Central memory CD8-positive, alpha-beta T cell (primary cell): Measurements from ENCODE around the gene DIMT1.
A peak's percentile ranks its signal among the peaks of the same experiment; 100 is the strongest.

ENCODE experiments used
- ATAC-seq: fragments of 150-1000 bp; cut with Tn5 transposase; replicated peaks from 2 replicates; pipeline ENCODE4 v1.10.0; 2022; ENCODE audit warnings: mild to moderate bottlenecking, moderate FRiP score, moderate number of reproducible peaks; ENCODE audit not compliant: poor library complexity, severe bottlenecking; ENCODE audit errors: extremely low read depth
- DNase-seq, 2 donors: peaks; one replicate each; pipeline ENCODE4 v3.0.0; 2021; ENCODE audit warnings: low spot score in 2 of 2
- H3K27ac Mint-ChIP-seq: one replicate; pipeline ENCODE4 v1.8.0; 2022; ENCODE audit warnings: low read depth, mild to moderate bottlenecking, moderate library complexity, mixed read lengths
- H3K27me3 Mint-ChIP-seq: one replicate; pipeline ENCODE4 v1.8.0; 2022; ENCODE audit warnings: mixed read lengths
- H3K36me3 Mint-ChIP-seq: one replicate; pipeline ENCODE4 v1.8.0; 2022; ENCODE audit warnings: mild to moderate bottlenecking, moderate library complexity, mixed read lengths; ENCODE audit not compliant: insufficient read depth
- H3K4me1 Mint-ChIP-seq: one replicate; pipeline ENCODE4 v1.8.0; 2022; ENCODE audit warnings: mixed read lengths
- H3K4me3 Mint-ChIP-seq: one replicate; pipeline ENCODE4 v1.8.0; 2022; ENCODE audit warnings: mild to moderate bottlenecking, moderate library complexity, mixed read lengths
- H3K9me3 Mint-ChIP-seq: one replicate; pipeline ENCODE4 v1.8.0; 2022; ENCODE audit warnings: mixed read lengths

Gene DIMT1

DNA sequence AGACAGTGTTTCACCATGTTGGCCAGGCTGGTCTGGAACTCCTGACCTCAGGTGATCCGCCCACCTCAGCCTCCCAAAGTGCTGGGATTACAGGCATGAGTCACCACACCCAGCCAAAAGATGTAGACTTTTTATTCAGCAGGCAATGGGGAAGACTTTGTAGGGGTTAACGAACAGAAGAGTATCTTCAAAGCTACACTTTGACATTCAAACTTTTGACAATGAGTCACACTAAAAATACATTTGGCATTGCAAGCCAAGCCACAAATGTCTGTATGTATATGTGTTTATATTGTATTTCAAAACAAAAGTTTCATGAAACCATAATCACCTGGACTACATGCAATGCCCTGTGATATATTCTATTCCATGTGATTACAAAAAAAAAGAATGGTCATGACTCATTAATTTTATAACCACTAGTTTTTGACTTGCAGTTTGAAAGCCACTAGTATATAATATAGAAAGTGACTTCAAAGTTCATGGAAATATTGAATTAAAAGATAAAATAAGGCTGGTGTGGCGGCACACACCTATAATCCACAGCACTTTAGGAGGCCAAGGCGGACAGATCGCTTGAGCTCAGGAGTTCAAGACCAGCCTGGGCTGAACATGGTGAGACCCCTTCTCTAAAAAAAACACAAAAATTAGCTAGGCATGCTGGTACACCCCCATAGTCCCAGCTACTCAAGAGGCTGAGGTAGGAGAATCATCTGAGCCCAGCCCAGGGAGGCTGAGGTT, 8.3 kb downstream of the DIMT1 start:
- no peak for DNase-seq
- Mint-ChIP-seq H3K4me3 (no peak overlapping the region), H3K4me1 (peaks cover 6% of the 10 kb centered on the region), H3K36me3 (peaks cover 52% of the 10 kb centered on the region), H3K9me3 (no peaks in the 10 kb centered on the region), H3K27me3 (no peaks in the 10 kb centered on the region), H3K27ac (peak overlapping the region; percentile 65)
- ATAC-seq: no peak

DNA sequence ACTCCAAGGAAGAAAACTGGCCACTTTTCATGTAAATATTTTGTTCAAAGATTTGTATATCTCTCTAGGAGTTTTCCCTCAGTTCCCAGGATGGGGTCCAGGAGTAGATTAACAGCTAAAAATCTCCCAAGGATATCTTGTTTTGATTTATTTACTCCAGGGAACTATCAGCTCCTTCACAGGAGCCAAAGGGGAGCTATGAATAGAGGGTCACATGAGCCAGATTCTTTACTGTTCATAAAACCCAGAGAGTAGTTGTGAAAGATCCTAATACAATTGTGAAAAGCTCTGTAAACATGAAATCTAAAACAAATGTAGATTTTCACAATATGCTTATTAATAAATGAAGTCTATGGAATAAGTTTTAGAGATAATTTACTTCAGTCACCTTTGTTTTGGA, 16.9 kb downstream of the DIMT1 start:
- peak overlapping the region; percentile 35 for H3K27ac Mint-ChIP-seq
- no peak overlapping the region for H3K4me3 Mint-ChIP-seq
- no peaks in the 10 kb centered on the region for H3K9me3 Mint-ChIP-seq
- H3K36me3 Mint-ChIP-seq: peaks cover 68% of the 10 kb centered on the region
- DNase-seq (no peak), ATAC-seq (no peak)
- no peaks in the 10 kb centered on the region for H3K27me3 Mint-ChIP-seq
- H3K4me1 Mint-ChIP-seq: no peaks in the 10 kb centered on the region

DNA sequence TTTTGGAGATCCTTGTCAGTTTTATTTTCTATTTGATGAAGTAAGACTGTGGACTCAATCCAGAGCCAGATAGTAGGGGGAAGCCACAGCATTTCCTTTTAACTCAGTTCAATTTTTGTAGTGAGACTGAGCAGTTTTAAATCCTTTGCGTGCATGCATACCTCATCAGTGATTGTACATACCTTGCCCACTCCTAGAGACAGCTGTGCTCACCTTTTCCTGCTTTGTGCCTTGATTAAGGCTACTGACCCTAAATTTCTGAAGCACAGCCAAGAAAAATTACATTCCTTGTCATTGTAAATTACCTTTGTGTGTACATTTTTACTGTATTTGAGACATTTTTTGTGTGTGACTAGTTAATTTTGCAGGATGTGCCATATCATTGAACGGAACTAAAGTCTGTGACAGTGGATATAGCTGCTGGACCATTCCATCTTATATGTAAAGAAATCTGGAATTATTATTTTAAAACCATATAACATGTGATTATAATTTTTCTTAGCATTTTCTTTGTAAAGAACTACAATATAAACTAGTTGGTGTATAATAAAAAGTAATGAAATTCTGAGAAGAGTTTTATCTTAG, 17.8 kb downstream of the DIMT1 start:
- Mint-ChIP-seq H3K27ac (no peak overlapping the region), H3K4me1 (no peaks in the 10 kb centered on the region), H3K9me3 (no peaks in the 10 kb centered on the region), H3K27me3 (no peaks in the 10 kb centered on the region), H3K36me3 (peaks cover 72% of the 10 kb centered on the region), H3K4me3 (no peak overlapping the region)
- DNase-seq (no peak), ATAC-seq (no peak)

DNA sequence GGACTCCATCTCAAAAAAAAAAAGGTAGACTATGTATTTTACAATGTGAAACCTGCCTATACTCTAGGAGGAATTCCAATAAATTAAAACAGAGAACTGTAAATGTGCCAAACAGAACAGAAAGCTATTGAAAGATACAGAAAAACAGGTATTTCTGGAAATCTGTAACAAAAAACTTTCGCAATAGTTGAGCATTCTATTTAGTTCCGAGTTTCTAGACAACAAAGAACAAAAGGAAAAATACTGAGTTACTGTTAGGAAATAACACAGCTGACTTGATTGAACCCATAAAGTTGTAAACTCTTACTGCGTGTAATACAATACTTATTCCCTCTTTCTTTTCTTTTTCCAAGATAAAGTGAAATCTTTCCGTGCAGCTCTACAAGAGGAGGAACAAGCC, 18.6 kb downstream of the DIMT1 start:
- DNase-seq (no peak), ATAC-seq (no peak)
- no peaks in the 10 kb centered on the region for H3K27me3 Mint-ChIP-seq
- no peak overlapping the region for H3K27ac Mint-ChIP-seq
- no peaks in the 10 kb centered on the region for H3K9me3 Mint-ChIP-seq
- peaks cover 80% of the 10 kb centered on the region for H3K36me3 Mint-ChIP-seq
- H3K4me1 Mint-ChIP-seq: peaks cover 3% of the 10 kb centered on the region
- H3K4me3 Mint-ChIP-seq: no peak overlapping the region

DNA sequence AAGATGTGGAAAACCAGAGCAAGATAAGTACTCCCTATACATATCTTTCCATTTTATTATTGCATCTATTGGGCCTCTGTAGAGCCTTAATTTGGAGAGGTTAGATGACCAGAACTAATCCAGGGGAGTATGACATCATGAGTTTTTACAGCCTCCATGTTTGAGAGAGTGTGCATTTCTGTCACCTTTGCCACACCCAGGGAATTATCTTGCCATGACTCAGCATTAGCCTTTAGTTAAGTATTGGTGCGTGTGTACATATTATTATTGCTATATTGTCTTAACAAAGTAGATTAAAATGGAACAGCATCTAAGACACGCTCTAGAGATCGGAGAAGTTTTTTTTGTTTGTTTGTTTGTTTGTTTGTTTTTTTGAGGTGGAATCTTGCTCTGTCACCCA, 27.6 kb downstream of the DIMT1 start:
- peaks cover 5% of the 10 kb centered on the region for H3K4me1 Mint-ChIP-seq
- no peaks in the 10 kb centered on the region for H3K9me3 Mint-ChIP-seq
- no peaks in the 10 kb centered on the region for H3K27me3 Mint-ChIP-seq
- no peak for ATAC-seq
- H3K27ac Mint-ChIP-seq: peak overlapping the region; percentile 35
- DNase-seq: no peak
- H3K4me3 Mint-ChIP-seq: no peak overlapping the region
- H3K36me3 Mint-ChIP-seq: peaks cover 67% of the 10 kb centered on the region

DNA sequence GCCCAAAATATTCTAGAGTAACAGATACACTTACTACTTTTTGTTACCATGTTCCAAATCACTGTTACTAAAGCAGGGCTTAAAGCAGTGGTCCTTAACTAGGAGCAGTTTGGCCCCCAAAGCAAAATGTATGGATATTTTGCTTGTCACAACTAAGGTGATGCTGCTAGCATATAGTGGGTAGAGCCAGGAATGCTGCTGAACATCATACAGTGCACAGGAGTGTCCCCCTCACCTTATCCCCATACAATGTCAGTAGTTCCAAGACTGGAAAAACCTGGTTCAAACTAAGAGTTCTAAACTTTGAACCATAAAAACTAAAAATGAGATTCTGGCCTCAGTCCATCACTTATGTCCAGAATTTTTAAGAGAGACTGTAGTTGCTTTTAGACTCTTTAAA, 28.1 kb downstream of the DIMT1 start:
- Mint-ChIP-seq H3K9me3 (no peaks in the 10 kb centered on the region), H3K27me3 (no peaks in the 10 kb centered on the region), H3K27ac (no peak overlapping the region), H3K4me3 (no peak overlapping the region), H3K4me1 (peaks cover 7% of the 10 kb centered on the region), H3K36me3 (peaks cover 63% of the 10 kb centered on the region)
- ATAC-seq (no peak), DNase-seq (no peak)

DNA sequence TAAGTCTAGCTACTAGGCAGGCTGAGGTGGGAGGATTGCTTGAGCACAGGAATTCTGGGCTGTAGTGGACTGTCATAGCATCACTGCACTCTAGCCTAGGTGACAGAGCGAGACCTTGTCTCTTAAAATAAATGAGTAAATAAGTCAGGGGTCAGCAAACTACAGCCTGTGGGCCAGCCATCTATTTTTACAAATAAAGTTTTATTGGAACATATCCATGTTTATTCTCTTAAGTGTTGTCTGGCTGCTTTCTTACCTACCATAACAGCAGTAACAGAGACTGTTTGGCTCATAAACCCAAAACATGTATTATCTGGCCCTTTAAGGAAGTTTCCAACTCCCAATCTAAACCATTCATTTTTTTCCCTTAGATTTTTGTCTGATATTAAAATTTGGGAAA, 29.6 kb downstream of the DIMT1 start:
- peaks cover 53% of the 10 kb centered on the region for H3K36me3 Mint-ChIP-seq
- H3K9me3 Mint-ChIP-seq: no peaks in the 10 kb centered on the region
- peaks cover 6% of the 10 kb centered on the region for H3K4me1 Mint-ChIP-seq
- H3K27me3 Mint-ChIP-seq: no peaks in the 10 kb centered on the region
- no peak overlapping the region for H3K4me3 Mint-ChIP-seq
- H3K27ac Mint-ChIP-seq: peak overlapping the region; percentile 35
- DNase-seq (no peak), ATAC-seq (no peak)

DNA sequence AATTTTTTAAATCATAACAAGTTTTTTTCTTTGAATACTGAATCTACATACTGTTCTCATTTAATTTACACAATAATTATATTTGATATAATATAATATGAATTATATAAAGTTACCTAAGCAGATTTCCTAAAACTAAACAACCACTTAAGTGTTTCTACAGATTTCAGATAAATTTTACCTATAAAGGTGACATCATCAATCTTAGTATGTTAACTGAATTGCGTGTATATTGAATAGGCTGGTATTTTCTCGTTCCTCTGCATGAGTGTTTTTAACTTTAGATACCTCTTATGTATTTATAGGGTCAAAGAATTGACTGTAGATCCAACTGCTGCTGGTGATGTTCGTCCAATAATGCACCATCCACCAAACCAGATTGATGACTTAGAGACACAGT, 30.3 kb downstream of the DIMT1 start:
- ATAC-seq (no peak), DNase-seq (no peak)
- H3K4me1 Mint-ChIP-seq: peaks cover 6% of the 10 kb centered on the region
- H3K4me3 Mint-ChIP-seq: no peak overlapping the region
- peaks cover 46% of the 10 kb centered on the region for H3K36me3 Mint-ChIP-seq
- no peaks in the 10 kb centered on the region for H3K27me3 Mint-ChIP-seq
- H3K9me3 Mint-ChIP-seq: no peaks in the 10 kb centered on the region
- H3K27ac Mint-ChIP-seq: peak overlapping the region; percentile 35

DNA sequence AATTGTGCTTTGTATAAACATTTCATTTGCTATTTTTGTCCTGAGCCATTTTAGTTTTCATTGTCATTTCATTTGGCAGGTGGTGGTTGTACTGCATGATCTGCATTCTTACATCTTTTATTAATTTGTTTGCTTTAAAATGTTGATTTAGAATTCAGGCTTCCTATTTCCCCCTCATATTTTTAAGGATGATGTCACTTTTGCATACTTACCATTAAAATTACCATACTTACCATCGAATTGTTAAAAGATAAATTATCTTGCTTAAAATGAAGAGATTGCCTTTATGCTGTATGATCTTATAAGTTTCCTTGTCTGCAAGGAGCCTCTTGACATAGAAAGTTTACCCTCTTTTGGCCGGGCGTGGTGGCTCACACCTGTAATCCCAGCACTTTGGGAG, 31.1 kb downstream of the DIMT1 start:
- no peaks in the 10 kb centered on the region for H3K9me3 Mint-ChIP-seq
- peak overlapping the region; percentile 14 for H3K27ac Mint-ChIP-seq
- no peaks in the 10 kb centered on the region for H3K27me3 Mint-ChIP-seq
- ATAC-seq (no peak), DNase-seq (no peak)
- no peak overlapping the region for H3K4me3 Mint-ChIP-seq
- peaks cover 42% of the 10 kb centered on the region for H3K36me3 Mint-ChIP-seq
- H3K4me1 Mint-ChIP-seq: peaks cover 6% of the 10 kb centered on the region

DNA sequence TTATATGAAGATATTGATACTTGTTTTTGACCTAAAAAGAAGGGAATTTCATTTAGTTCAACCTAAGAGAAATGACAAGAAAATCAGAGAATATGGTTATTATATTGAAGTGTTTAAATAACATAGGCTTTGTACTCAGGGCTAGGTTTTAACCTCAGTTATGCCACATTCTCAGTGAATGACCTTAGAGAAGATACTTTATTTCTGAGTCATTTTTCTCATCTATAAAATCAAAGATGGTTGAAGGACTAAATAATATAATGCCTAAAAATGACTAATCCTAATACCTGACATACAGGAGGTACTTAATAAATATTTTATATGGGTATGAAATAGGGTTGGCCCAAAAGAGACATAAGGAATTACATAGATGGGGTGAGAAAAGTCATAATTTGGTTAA, 32.3 kb downstream of the DIMT1 start:
- Mint-ChIP-seq H3K27ac (no peak overlapping the region), H3K27me3 (no peaks in the 10 kb centered on the region), H3K4me1 (peaks cover 6% of the 10 kb centered on the region), H3K9me3 (no peaks in the 10 kb centered on the region), H3K36me3 (peaks cover 36% of the 10 kb centered on the region), H3K4me3 (no peak overlapping the region)
- ATAC-seq (no peak), DNase-seq (no peak)

DNA sequence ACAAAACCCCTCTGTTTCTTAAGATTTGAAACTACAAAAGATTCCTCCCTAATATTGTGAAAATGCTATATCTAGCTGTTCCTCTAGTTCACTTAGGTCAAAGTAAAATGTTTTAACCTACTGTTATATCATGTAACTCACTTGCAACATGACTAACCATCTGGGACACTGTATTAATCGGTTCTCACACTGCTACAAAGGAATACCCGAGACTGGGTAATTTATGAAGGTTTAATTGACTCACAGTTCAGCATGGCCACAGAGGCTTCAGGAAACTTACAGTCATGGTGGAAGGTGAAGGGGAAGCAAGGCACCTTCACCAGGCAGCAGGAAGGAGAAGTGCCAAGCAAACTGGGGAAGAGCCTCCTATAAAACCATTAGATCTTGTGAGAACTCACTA, 34.7 kb downstream of the DIMT1 start:
- Mint-ChIP-seq H3K36me3 (peaks cover 43% of the 10 kb centered on the region), H3K27ac (no peak overlapping the region), H3K4me3 (no peak overlapping the region), H3K27me3 (no peaks in the 10 kb centered on the region), H3K9me3 (no peaks in the 10 kb centered on the region), H3K4me1 (peaks cover 12% of the 10 kb centered on the region)
- no peak for ATAC-seq
- DNase-seq: no peak

DNA sequence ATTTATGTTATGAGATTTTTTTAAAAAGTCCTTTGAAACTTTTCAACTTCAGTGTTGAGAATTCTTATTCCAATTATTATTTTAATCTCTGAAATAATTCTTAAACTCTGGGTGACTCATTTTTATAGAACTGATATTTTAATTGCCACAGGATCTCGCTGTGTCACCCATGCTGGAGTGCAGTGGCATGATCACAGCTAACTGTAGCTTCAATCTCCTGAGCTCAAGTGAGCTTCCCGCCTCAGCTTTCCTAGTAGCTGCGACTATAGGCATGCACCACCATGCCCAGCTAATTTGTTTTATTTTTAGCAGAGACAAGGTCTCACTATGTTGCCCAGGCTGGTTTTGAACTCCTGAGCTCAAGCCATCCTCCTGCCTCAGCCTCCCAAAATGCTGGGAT, 41.0 kb downstream of the DIMT1 start:
- Mint-ChIP-seq H3K4me3 (no peak overlapping the region), H3K36me3 (peaks cover 48% of the 10 kb centered on the region), H3K4me1 (peaks cover 6% of the 10 kb centered on the region), H3K9me3 (no peaks in the 10 kb centered on the region), H3K27ac (no peak overlapping the region), H3K27me3 (no peaks in the 10 kb centered on the region)
- no peak for DNase-seq
- no peak for ATAC-seq

DNA sequence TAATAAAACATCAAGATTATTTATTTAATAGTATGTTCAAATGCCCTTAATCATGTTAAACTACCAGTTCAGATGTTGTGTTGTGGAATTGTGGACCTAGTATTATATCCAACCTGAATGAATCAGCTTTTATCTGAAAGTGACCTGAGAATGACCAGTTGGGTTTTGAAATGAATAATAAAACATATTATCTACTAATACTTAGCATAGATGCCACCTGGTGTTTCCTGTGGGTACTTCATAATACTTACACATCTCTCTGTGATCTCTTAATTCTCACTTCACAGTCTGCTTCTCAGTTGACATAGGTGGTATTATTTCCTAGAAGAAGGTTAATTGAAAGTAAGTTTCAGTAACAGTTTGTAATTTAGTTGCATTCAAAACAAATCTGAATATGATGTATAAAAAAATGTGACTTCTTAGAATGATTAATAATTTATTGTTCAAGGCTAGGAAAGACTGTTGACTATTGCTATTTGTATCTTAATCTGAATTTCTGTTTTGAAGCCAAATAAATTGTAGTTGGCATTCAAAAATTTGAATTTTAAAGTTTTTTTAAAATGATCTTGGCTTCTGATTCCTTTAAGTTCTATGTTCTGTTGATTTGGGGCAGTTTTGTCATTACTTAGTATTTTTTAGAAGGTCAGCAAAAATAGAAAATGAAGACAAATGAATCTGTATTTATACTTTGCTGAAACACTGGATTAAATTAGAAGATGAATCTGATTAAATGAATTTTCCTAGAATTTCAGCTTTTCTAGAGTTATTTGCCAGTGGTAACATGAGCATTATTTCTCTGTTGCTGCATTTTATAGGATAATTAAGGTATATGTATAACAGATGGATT, 49.5 kb downstream of the DIMT1 start:
- no peak for DNase-seq
- peaks cover 60% of the 10 kb centered on the region for H3K36me3 Mint-ChIP-seq
- H3K27ac Mint-ChIP-seq: peak overlapping the region; percentile 29
- H3K4me1 Mint-ChIP-seq: no peaks in the 10 kb centered on the region
- peak; percentile 64 for ATAC-seq
- no peaks in the 10 kb centered on the region for H3K9me3 Mint-ChIP-seq
- H3K27me3 Mint-ChIP-seq: no peaks in the 10 kb centered on the region
- no peak overlapping the region for H3K4me3 Mint-ChIP-seq
